IMR-90 (cell line): ENCODE data around the gene GALNT17. TPM values are rescaled to one million over a fixed set of nuclear protein-coding genes. Genes with fewer than 3 reads are reported as not detected.

Experiments
- ATAC-seq: fragments of 200-7000 bp; cut with Tn5 transposase; 2 replicates; pipeline ENCODE4 v1.9.1; 2020; ENCODE audit warnings: low read depth, mild to moderate bottlenecking, moderate library complexity
- BruUV-seq: library from RNA; stranded (reverse); fragments of 400-500 nt; replicated peaks from 2 replicates; lab custom pipeline; 2021; lab: Mats Ljungman, UMichigan
- CTCF ChIA-PET: fragments of 300-600 bp; formaldehyde crosslinking; extraction: SDS; loops from one replicate; lab custom pipeline; 2021; ENCODE audit warnings: antibody characterized with exemption; lab: Yijun Ruan, JAX
- POLR2A ChIA-PET: fragments of 300-600 bp; sonication (Branson Sonifier 250); formaldehyde crosslinking; loops from one replicate; lab custom pipeline; 2022; ENCODE audit warnings: antibody characterized with exemption; ENCODE audit not compliant: unreplicated experiment; lab: Charles Lee
- DNase-seq: peaks from one replicate; pipeline ENCODE4 v3.0.0; 2013
- H2AFZ ChIP-seq: replicated peaks from 2 replicates; pipeline ENCODE3; 2013; ENCODE audit warnings: low read length, mild to moderate bottlenecking; ENCODE audit not compliant: poor library complexity
- H2AK5ac ChIP-seq: 2 replicates; pipeline ENCODE4 v1.6.1; 2013; ENCODE audit warnings: low read depth, low read length, inconsistent platforms
- H2AK9ac ChIP-seq: replicated peaks from 2 replicates; pipeline ENCODE3; 2013; ENCODE audit warnings: mild to moderate bottlenecking, low read depth, low read length, moderate library complexity; ENCODE audit not compliant: poor library complexity
- H2BK120ac ChIP-seq: 2 replicates; pipeline ENCODE4 v1.6.1; 2013; ENCODE audit warnings: low read depth, low read length, inconsistent platforms
- H2BK15ac ChIP-seq: 3 replicates; pipeline ENCODE4 v1.6.1; 2013; ENCODE audit warnings: low read depth, low read length, inconsistent platforms
- H2BK20ac ChIP-seq: 2 replicates; pipeline ENCODE4 v1.6.1; 2013; ENCODE audit warnings: low read depth, mild to moderate bottlenecking, inconsistent platforms, low read length, moderate library complexity
- H2BK5ac ChIP-seq: 2 replicates; pipeline ENCODE4 v1.6.1; 2013; ENCODE audit warnings: mild to moderate bottlenecking, low read depth, low read length, inconsistent platforms; ENCODE audit not compliant: poor library complexity, severe bottlenecking
- H3K14ac ChIP-seq: replicated peaks from 2 replicates; pipeline ENCODE4 v1.6.1; 2013; ENCODE audit warnings: low read depth, low read length, inconsistent platforms
- H3K18ac ChIP-seq: 2 replicates; pipeline ENCODE4 v1.6.1; 2013; ENCODE audit warnings: low read depth, low read length, control low read depth
- H3K23ac ChIP-seq: 2 replicates; pipeline ENCODE4 v1.6.1; 2013; ENCODE audit warnings: low read depth, low read length, inconsistent platforms
- H3K27ac ChIP-seq: 2 replicates; pipeline ENCODE4 v1.5.1; 2013; ENCODE audit warnings: mild to moderate bottlenecking, control low read depth, low read length; ENCODE audit not compliant: insufficient read depth
- H3K27me3 ChIP-seq: 2 replicates; pipeline ENCODE4 v1.6.1; 2013; ENCODE audit warnings: low read length; ENCODE audit not compliant: control insufficient read depth, insufficient read depth
- H3K36me3 ChIP-seq: 2 replicates; pipeline ENCODE4 v1.6.1; 2013; ENCODE audit warnings: low read length, mixed read lengths; ENCODE audit not compliant: control insufficient read depth, insufficient read depth
- H3K4ac ChIP-seq: 2 replicates; pipeline ENCODE4 v1.6.1; 2013; ENCODE audit warnings: low read depth, low read length, inconsistent platforms
- H3K4me1 ChIP-seq: 2 replicates; pipeline ENCODE4 v1.6.1; 2013; ENCODE audit warnings: low read length, mixed read lengths; ENCODE audit not compliant: control insufficient read depth, insufficient read depth
- H3K4me2 ChIP-seq: 2 replicates; pipeline ENCODE4 v1.6.1; 2013; ENCODE audit warnings: low read depth, mild to moderate bottlenecking, control low read depth, low read length, moderate library complexity
- H3K4me3 ChIP-seq: 2 replicates; pipeline ENCODE4 v1.5.1; 2013; ENCODE audit warnings: low read depth, mild to moderate bottlenecking, control low read depth, low read length, moderate library complexity; ENCODE audit not compliant: insufficient read depth
- H3K56ac ChIP-seq: 2 replicates; pipeline ENCODE4 v1.6.1; 2013; ENCODE audit warnings: low read length, inconsistent platforms; ENCODE audit not compliant: insufficient read depth; ENCODE audit errors: extremely low read depth
- H3K79me1 ChIP-seq, 2 experiments: 2 replicates each; pipeline ENCODE4 v1.6.1; 2013; ENCODE audit warnings: low read length in 2 of 2, inconsistent platforms in 1 of 2, low read depth in 1 of 2
- H3K9ac ChIP-seq: 2 replicates; pipeline ENCODE4 v1.6.1; 2013; ENCODE audit warnings: low read depth, low read length, control low read depth
- H3K9me1 ChIP-seq: 2 replicates; pipeline ENCODE4 v1.6.1; 2013; ENCODE audit warnings: low read length, inconsistent platforms; ENCODE audit not compliant: insufficient read depth
- H3K9me3 ChIP-seq: 2 replicates; pipeline ENCODE4 v1.6.1; 2013; ENCODE audit warnings: low read length; ENCODE audit not compliant: control insufficient read depth, insufficient read depth
- H4K20me1 ChIP-seq: 2 replicates; pipeline ENCODE4 v1.6.1; 2013; ENCODE audit warnings: low read length, inconsistent platforms; ENCODE audit not compliant: insufficient read depth
- H4K5ac ChIP-seq: 2 replicates; pipeline ENCODE4 v1.6.1; 2013; ENCODE audit warnings: mild to moderate bottlenecking, low read depth, low read length, control low read depth
- H4K8ac ChIP-seq, 2 experiments: 2 replicates each; pipeline ENCODE4 v1.6.1; 2013; ENCODE audit warnings: low read depth in 2 of 2, low read length in 2 of 2, control low read depth in 1 of 2, inconsistent platforms in 1 of 2
- H4K91ac ChIP-seq: 2 replicates; pipeline ENCODE4 v1.6.1; 2013; ENCODE audit warnings: low read depth, low read length, inconsistent platforms; ENCODE audit not compliant: insufficient read depth
- CEBPB ChIP-seq: IDR thresholded peaks from 2 replicates; pipeline ENCODE4 v1.6.1; 2012; ENCODE audit warnings: low read depth, low read length, improper control_type of control experiment
- CHD1 ChIP-seq: IDR thresholded peaks from 2 replicates; pipeline ENCODE4 v1.6.1; 2012; ENCODE audit warnings: low read depth, low read length, improper control_type of control experiment
- FOS ChIP-seq: fragments of 150-350 bp; IDR thresholded peaks from 2 replicates; pipeline ENCODE4 v1.6.1; 2016; ENCODE audit warnings: low read depth, low read length
- MAFK ChIP-seq: IDR thresholded peaks from 2 replicates; pipeline ENCODE4 v1.6.1; 2012; ENCODE audit warnings: low read depth, low read length, improper control_type of control experiment
- MAZ ChIP-seq: IDR thresholded peaks from 2 replicates; pipeline ENCODE4 v1.6.1; 2012; ENCODE audit warnings: low read depth, mild to moderate bottlenecking, low read length, improper control_type of control experiment, moderate library complexity, borderline replicate concordance
- MXI1 ChIP-seq: IDR thresholded peaks from 2 replicates; pipeline ENCODE4 v1.6.1; 2012; ENCODE audit warnings: low read depth, mild to moderate bottlenecking, low read length, moderate library complexity, borderline replicate concordance
- NFE2L2 ChIP-seq: fragments of 150-350 bp; IDR thresholded peaks from 2 replicates; pipeline ENCODE4 v1.6.1; 2016; ENCODE audit warnings: low read depth, mild to moderate bottlenecking, low read length
- POLR2A ChIP-seq: IDR thresholded peaks from 2 replicates; pipeline ENCODE4 v1.6.1; 2012; ENCODE audit warnings: mild to moderate bottlenecking, low read depth, low read length
- RAD21 ChIP-seq: IDR thresholded peaks from 2 replicates; pipeline ENCODE4 v1.6.1; 2012; ENCODE audit warnings: low read length, improper control_type of control experiment
- RCOR1 ChIP-seq: IDR thresholded peaks from 2 replicates; pipeline ENCODE4 v1.6.1; 2012; ENCODE audit warnings: mild to moderate bottlenecking, low read length, improper control_type of control experiment; ENCODE audit not compliant: insufficient replicate concordance
- RFX5 ChIP-seq: IDR thresholded peaks from 2 replicates; pipeline ENCODE4 v1.8.0; 2012; ENCODE audit warnings: low read depth, mild to moderate bottlenecking, low read length, moderate library complexity
- SMC3 ChIP-seq: fragments of 150-350 bp; IDR thresholded peaks from 2 replicates; pipeline ENCODE4 v1.6.1; 2016; ENCODE audit warnings: low read depth, mild to moderate bottlenecking, antibody characterized with exemption, low read length, moderate library complexity
- WGBS, 2 experiments: methylation state at CpG; one replicate each; pipeline versions ENCODE4 v1.1.5 to v1.1.7; 2013; ENCODE audit warnings: missing lambda C conversion rate in 2 of 2; ENCODE audit not compliant: insufficient read length in 1 of 2; ENCODE audit errors: extremely low coverage in 2 of 2; 5-methylcytosine and 5-hydroxymethylcytosine counted together
- dilution Hi-C: fragments of 300-500 bp; cut with HindIII; formaldehyde crosslinking; loops from one replicate; pipeline ENCODE4 v1.14.3; 2018; ENCODE audit warnings: low sequenced_read_pairs; ENCODE audit not compliant: unreplicated experiment
- in situ Hi-C: fragments of 300-500 bp; cut with MboI; formaldehyde crosslinking; loops from 3 replicates; pipeline ENCODE4 v1.14.3; 2019; ENCODE audit warnings: low sequenced_read_pairs, inconsistent platforms, mixed read lengths
- intact Hi-C: fragments of 100-400 bp; cut with micrococcal nuclease; formaldehyde crosslinking; loops from 2 replicates; pipeline ENCODE4 v1.10.0; 2022
- polyA plus RNA-seq, 3 experiments: library from polyadenylated mRNA; depleted of rRNA; stranded (reverse); fragments of >200 nt; gene quantifications; 2 replicates each; pipeline ENCODE4 v1.2.3, GENCODE V29; 2012; ENCODE audit warnings: low replicate concordance in 1 of 3
- total RNA-seq: library from RNA; depleted of rRNA; stranded (reverse); fragments of >200 nt; gene quantifications from 2 replicates; pipeline ENCODE4 v1.2.3, GENCODE V29; 2012
- TF ChIP-seq, protein P1 (sequence below): fragments of 150-350 bp; IDR thresholded peaks from 2 replicates; pipeline ENCODE4 v1.6.1; 2017; ENCODE audit warnings: mild to moderate bottlenecking, antibody characterized with exemption, low read length, low read depth
- TF ChIP-seq, protein P2 (sequence below): fragments of 150-350 bp; IDR thresholded peaks from 2 replicates; pipeline ENCODE4 v1.6.1; 2016; ENCODE audit warnings: low read depth, mild to moderate bottlenecking, low read length, moderate library complexity, borderline replicate concordance
- TF ChIP-seq, protein P3 (sequence below): conservative IDR thresholded peaks from 2 replicates; pipeline ENCODE4 v1.5.1; 2012; ENCODE audit warnings: mild to moderate bottlenecking, low read depth, low read length, improper control_type of control experiment

GALNT17 gene
- total and polyA plus RNA-seq, 2 of the 4 experiments (the other 2 are of a cell fraction), result not detected

DNA sequence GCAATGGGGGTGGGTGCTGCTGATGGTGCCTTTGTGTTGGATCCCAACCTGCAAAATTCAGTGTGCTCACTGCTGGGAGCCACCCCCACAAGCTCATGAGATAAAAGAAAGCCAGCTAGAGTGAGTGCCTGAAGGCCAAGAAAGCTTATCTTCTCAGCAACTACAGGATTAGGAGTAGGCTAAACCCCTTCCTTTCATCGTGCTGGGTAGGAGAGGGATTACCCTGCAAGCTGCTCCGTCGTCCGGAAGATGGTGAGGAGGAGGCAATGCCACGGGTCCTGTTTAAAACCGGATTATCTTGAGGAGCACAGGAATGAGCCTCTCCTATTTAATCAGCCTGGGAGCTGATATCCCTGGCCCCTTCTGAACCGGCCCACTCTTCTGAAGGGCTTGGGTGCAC lies 258.0 kb downstream of the GALNT17 start:
- no peak overlapping the region for H3K4ac ChIP-seq
- no peak overlapping the region for H2AFZ ChIP-seq
- dilution Hi-C loops (no loop called here), intact Hi-C loops (no loop called here), in situ Hi-C loops (no loop called here)
- DNase-seq (no peak), ATAC-seq (no peak)
- CTCF ChIA-PET, result no interaction called here
- H3K9me3 ChIP-seq, result peaks cover 37% of the 10 kb centered on the region
- no peak overlapping the region for H3K18ac ChIP-seq
- no peak overlapping the region for H3K9ac ChIP-seq
- H4K5ac ChIP-seq, result no peak overlapping the region
- no peaks in the 10 kb centered on the region for H4K20me1 ChIP-seq
- no peaks in the 10 kb centered on the region for H3K9me1 ChIP-seq
- no peak overlapping the region for H3K14ac ChIP-seq
- H2BK15ac ChIP-seq, result no peak overlapping the region
- POLR2A ChIA-PET, result no interaction called here
- no peak overlapping the region for H2BK20ac ChIP-seq
- no peak overlapping the region for H3K4me3 ChIP-seq
- no peaks in the 10 kb centered on the region for H3K36me3 ChIP-seq
- H3K56ac ChIP-seq, result no peak overlapping the region
- H3K4me2 ChIP-seq, result no peak overlapping the region
- H4K8ac ChIP-seq, result no peak overlapping the region
- H2AK9ac ChIP-seq, result no peak overlapping the region
- H3K27ac ChIP-seq, result no peak overlapping the region
- H3K27me3 ChIP-seq, result no peaks in the 10 kb centered on the region
- no peaks in the 10 kb centered on the region for H3K79me1 ChIP-seq
- TF ChIP-seq FOS (no peak), POLR2A (no peak), SMC3 (no peak), RAD21 (no peak), MXI1 (no peak), MAFK (no peak), CHD1 (no peak), MAZ (no peak), CEBPB (no peak), RFX5 (no peak), RCOR1 (no peak), NFE2L2 (no peak)
- TF ChIP-seq, protein P1, sequence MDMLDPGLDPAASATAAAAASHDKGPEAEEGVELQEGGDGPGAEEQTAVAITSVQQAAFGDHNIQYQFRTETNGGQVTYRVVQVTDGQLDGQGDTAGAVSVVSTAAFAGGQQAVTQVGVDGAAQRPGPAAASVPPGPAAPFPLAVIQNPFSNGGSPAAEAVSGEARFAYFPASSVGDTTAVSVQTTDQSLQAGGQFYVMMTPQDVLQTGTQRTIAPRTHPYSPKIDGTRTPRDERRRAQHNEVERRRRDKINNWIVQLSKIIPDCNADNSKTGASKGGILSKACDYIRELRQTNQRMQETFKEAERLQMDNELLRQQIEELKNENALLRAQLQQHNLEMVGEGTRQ, result no peak
- TF ChIP-seq, protein P2, sequence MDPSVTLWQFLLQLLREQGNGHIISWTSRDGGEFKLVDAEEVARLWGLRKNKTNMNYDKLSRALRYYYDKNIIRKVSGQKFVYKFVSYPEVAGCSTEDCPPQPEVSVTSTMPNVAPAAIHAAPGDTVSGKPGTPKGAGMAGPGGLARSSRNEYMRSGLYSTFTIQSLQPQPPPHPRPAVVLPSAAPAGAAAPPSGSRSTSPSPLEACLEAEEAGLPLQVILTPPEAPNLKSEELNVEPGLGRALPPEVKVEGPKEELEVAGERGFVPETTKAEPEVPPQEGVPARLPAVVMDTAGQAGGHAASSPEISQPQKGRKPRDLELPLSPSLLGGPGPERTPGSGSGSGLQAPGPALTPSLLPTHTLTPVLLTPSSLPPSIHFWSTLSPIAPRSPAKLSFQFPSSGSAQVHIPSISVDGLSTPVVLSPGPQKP, result no peak
- TF ChIP-seq, protein P3, sequence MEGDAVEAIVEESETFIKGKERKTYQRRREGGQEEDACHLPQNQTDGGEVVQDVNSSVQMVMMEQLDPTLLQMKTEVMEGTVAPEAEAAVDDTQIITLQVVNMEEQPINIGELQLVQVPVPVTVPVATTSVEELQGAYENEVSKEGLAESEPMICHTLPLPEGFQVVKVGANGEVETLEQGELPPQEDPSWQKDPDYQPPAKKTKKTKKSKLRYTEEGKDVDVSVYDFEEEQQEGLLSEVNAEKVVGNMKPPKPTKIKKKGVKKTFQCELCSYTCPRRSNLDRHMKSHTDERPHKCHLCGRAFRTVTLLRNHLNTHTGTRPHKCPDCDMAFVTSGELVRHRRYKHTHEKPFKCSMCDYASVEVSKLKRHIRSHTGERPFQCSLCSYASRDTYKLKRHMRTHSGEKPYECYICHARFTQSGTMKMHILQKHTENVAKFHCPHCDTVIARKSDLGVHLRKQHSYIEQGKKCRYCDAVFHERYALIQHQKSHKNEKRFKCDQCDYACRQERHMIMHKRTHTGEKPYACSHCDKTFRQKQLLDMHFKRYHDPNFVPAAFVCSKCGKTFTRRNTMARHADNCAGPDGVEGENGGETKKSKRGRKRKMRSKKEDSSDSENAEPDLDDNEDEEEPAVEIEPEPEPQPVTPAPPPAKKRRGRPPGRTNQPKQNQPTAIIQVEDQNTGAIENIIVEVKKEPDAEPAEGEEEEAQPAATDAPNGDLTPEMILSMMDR, result no peak
- no peaks in the 10 kb centered on the region for H3K4me1 ChIP-seq
- H2BK120ac ChIP-seq, result no peak overlapping the region
- WGBS, 2 experiments, result no CpG with 5 or more reads among the region's 7 CpGs
- no TSS peak for BruUV-seq
- no peak overlapping the region for H2BK5ac ChIP-seq
- no peak overlapping the region for H4K91ac ChIP-seq
- no peak overlapping the region for H2AK5ac ChIP-seq
- H3K23ac ChIP-seq, result no peak overlapping the region
